HG03571 (cell line): ENCODE results near the gene HNRNPC.
A peak's percentile ranks its signal among the peaks of the same experiment; 100 is the strongest.
"Not testable (repeated sequence)": the region's sequence is repeated elsewhere in the genome, so short reads cannot be mapped to it uniquely, and the experiment has no call there.

Source experiments
- ATAC-seq: cut with Tn5 transposase; IDR thresholded peaks from one replicate; pipeline ENCODE4 v1.9.1; 2021; ENCODE audit not compliant: unreplicated experiment

Gene HNRNPC

DNA sequence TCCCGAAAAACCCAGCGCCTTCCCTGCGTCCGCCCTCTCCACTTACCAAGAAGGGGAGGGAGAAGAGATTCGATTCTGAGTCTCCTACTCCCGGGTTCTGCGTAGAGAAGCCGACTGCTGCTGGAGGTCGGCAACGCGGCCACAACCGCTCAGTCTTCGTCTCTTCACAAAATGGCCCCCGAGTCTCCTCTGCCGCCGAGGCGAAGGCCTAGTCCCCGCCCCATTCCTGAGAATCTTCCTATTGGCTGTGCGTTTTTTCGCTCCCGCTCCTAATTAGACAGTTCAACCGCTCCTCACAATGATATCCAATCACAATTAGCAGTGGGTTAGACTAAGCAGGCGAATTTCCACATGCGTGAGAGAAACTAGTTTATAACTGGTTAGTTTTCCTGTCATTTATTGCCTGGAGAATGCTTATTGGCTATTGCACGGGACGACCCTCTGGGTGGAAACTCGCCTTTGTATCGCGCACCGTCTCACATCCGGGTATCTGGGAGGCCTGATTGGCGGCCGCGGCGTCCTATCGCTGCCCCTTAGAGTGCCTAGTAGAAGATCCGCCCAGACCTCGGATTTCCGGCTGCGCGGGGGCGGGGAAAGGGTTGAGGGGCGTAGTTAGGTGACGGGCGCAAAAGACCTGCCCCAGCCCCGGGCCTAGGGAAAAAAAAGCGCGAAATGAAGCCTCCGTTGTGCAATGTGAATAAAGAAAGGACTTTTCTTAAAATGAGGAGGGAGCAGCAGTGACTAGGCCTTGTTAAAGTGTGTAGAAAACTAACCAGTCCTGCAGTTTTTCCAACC is at the start of gene HNRNPC:
HNRNPC (minus strand) TSS at position 191 of the 795 bp plus-strand sequence. CDS start 35,249 bp downstream, outside the sequence.
- peak; percentile 87 for ATAC-seq

DNA sequence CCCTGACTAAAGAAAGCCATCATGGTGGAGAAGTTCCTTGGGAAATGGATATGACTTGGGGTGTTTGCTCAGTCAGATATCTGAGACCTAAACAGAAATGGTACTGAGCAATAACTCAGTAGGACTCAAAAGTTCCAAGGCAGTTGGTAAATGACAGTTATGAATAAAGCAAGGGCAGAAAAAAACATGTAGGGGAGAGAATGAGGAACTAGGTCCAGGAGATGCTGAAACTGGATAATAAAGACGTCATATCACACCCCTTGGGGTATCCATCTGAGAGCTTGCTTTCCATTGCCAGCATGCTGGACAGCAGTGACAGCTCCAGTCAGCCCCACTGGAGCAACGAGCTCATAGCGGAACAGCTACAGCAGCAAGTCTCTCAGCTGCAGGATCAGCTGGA is 48.2 kb upstream of the HNRNPC start:
- ATAC-seq: no peak

DNA sequence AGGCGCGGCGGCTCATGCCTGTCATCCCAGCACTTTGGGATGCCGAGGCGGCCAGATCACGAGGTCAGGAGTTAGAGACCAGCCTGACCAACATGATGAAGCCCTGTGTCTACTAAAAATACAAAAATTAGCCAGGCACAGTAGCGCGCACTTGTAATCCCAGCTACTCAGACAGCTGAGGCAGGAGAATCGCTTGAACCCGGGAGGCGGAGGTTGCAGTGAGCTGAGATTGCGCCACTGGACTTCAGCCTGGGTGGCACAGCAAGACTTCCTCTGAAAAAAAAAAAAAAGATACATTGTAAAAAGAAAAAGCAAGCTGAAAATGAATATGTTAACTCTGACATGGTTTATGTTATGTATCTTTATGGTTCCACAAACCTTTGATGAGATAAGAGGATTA is 44.3 kb upstream of the HNRNPC start:
- ATAC-seq: no peak

DNA sequence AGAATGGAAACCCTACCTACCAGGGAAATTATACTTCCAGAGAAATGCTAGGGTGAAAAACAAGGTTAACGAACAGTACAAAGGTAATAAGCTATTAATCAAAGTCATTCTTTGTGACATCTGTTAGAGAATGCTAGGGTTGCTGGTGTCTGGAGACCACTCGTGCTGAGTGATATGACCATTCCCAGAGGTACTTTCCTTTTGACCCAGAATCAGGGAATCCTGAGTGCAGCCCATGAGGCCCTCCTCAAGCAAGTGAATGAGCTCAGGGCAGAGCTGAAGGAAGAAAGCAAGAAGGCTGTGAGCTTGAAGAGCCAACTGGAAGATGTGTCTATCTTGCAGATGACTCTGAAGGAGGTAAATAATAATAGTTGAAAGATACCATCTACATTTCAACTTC is 42.4 kb upstream of the HNRNPC start:
- no peak for ATAC-seq

DNA sequence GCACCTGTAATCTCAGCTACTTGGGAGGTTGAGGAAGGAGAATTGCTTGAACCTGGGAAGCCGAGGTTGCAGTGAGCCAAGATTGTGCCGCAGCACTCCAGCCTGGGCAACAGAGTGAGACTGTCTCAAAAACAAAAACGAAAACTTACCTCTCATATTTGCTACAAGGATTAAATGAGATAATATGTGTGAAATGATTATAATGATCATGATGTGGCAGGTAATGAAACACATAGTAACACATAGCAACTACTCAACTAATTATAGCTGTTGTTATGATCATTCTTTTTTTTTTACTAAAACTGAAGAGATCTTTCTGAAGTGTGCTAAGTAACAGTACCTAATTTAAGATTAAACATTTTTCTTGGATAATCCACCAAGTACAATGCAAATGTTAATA is 40.7 kb upstream of the HNRNPC start:
- no peak for ATAC-seq

DNA sequence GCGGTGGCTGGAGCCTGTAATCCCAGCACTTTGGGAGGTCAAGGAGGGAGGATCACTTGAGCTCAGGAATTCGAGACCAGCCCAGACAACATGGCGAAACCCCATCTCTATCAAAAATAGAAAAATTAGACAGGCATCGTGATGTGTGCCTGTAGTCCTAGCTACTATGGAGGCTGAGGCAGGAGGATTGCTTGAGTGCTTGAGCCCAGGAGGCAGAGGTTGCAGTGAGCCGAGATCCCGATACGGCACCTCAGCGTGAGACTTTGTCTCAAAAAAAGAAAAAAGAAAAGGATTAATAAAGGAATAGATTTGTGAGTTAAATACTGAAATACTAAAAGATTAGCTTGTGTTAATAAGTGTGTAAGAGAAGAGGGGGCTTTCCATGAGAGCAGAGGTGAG is 40.0 kb upstream of the HNRNPC start:
- no peak for ATAC-seq

DNA sequence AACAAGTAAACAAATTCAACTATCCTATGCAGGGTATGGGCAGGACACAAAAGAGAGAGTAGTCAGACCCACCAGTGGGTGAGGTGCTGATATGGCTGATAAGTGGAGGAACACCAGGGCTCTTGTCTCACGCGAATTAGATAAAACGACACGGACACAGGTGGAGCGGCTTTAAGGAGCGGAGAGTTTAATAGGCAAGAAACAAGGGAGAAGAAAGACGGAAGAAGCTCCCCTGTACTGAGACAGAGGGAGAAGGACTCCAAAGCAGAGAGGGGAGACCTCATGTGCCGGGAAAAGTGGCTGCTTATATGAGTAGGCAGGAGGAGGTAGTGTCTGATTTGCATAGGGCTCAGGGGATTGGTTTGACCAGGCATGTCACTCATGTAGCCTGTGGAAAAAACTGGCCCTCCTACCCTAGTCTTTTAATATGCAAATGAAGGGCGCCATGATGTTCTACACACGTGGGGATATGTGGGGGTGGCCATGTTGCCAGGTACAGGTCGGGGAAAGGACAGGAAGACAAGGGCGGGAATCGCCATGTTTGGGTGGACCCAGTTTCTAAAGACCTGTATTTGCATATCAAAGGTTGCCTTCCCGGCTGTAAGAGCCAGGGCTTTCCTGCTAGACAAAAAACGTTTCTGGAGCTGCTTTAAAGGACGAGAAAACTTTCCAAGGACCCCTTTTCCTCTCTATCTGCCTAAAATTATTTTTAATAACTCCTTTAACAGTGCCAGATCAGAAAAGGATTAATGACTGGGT is 39.4 kb upstream of the HNRNPC start:
- peak; percentile 89 for ATAC-seq

DNA sequence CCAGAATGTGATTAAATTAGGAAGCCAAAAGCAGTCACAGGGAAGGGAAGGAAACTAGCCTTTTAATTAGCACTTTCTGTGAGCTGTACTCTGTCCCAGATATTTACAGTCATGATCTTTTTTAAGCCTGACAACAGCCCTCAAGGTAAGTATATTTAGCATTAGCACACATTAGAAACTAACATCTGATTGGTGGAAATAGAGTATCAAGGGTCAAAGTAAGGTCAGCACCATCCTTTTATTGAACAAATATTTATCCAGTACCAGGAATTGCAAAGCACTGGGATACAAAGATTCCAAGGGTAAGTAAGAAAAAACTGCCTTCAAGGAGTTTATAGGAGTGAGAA is 38.9 kb upstream of the HNRNPC start:
- ATAC-seq: peak; percentile 10

DNA sequence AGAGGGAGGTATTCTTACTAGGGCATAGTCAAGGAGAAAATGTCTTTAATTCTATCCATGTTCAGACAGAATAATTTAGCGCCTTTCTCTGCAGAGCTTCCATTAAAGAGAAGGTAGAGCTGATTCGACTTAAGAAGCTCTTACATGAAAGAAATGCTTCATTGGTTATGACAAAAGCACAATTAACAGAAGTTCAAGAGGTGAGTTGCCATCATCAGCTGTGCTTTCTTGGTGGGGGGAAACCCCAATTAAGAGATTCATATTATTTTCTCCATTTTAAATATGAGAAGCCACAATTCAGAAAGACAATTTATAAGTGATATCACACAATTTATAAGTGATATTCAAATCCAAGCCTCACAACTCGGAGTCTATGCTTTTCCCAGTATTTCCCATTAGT is 38.4 kb upstream of the HNRNPC start:
- no peak for ATAC-seq

DNA sequence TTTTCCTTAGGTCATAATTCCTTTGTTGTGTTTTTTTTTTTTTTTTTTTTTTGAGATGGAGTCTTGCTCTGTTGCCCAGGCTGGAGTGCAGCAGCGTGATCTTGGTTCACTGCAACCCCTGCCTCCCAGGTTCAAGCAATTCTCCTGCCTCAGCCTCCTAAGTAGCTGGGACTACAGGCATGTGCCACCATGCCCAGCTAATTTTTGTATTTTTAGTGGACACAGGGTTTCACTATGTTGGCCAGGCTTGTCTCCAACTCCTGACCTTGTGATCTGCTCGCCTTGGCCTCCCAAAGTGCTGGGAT is 33.5 kb upstream of the HNRNPC start:
- ATAC-seq: not testable (repeated sequence)

DNA sequence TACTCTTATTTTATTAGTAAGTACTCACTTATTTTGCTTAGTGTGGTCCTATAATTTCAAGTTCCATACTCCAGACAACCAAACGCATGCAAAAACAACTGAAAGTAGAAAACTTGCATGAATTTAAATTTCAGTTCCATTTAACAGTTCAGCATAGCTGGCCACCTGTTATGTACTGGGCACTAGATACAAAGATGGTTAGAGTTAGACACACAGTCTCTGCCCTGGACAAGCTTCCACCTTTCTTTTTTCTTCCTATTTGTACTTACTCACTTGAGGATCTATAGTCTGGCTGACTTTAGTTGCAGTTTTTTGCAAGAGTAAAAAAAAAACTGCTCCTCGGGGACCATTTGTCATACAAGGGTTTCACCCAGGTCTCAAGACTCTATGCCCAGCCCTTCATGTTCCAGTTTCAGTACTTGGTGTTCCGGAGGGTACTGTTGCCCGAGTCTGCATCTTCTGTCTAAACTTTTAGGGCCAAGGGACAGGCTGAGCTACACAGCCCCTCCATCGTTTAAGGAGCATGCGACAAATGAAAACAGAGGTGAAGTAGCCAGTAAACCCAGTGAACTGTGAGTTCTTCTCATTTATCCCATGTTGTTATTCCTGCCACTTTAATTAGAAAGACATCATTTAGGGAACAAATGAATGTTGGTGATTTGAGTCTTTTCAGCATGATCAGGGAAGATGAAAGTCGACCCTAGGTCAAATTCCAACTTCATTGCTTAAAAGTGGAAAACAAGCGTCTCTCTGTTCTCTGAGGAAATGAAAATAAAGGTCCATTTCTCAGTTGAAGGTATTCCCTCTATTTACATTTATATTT is 33.0 kb upstream of the HNRNPC start:
- ATAC-seq: no peak

DNA sequence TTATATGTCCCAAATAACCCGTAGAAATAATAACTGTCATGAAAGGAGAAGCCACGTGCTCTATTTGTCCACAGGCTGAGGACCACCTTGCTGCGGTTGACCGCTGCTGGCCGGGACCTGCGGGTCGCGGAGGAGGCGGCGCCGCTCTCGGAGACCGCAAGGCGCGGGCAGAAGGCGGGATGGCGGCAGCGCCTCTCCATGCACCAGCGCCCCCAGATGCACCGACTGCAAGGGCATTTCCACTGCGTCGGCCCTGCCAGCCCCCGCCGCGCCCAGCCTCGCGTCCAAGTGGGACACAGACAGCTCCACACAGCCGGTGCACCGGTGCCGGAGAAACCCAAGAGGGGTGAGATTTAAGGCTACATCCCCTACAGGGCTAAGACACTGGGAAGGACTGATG is 31.6 kb upstream of the HNRNPC start:
- ATAC-seq: no peak

DNA sequence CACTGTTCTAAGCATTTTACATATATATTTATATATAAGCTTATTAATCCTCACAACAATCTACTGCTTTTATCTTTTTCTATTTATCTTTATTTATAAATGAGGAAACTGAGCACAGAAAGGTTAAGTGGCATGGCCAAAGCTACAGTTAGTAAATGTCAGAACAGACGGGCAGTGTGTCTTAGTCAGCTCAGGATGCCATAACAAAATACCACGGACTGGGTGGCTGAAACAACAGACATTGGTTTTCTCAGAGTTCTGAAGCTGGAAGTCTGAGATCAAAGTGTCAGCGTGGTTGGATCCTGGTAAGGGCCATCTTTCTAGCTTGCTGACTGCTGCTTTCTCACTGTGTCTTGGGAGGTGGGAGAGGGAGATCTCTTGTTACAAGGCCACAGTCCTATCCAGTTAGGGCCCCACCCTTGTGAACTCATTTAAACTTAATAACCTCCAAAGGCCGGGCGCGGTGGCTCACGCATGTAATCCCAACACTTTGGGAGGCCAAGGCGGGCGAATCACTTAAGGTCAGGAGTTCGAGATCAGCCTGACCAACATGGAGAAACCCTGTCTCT is 30.4 kb upstream of the HNRNPC start:
- ATAC-seq: no peak

DNA sequence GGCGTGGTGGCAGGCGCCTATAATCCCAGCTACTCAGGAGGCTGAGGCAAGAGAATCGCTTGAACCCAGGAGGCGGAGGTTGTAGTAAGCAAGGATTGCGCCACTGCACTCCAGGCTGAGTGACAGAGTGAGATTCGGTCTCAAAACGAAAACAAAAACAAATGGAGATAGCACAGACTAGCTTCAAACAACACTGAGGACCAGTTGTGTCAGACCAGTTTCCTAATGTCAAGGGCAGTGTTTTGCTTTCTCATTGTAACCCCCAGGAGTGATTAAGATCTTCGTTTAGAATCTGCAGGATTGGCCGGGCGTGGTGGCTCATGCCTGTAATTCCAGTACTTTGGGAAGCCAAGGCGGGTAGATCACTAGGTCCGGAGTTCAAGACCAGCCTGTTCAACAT is 29.1 kb upstream of the HNRNPC start:
- ATAC-seq: no peak

DNA sequence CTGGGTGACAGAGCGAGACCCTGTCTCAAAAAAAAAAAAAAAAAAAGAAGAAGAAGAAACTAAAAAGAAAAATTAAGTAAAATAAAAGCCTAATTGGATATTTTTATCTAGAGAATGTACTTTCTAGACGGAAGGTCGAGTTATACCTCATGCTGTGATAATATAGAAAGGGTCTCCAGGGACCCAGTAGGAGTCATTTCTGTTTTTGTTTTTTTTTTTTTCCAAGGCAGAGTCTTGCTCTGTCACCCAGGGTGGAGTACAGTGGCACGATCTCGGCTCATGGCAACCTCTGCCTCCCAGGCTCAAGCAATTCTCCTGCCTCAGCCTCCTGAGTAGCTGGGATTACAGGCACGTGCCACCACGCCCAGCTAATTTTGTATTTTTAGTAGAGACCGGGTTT is 24.8 kb upstream of the HNRNPC start:
- ATAC-seq: not testable (repeated sequence)

DNA sequence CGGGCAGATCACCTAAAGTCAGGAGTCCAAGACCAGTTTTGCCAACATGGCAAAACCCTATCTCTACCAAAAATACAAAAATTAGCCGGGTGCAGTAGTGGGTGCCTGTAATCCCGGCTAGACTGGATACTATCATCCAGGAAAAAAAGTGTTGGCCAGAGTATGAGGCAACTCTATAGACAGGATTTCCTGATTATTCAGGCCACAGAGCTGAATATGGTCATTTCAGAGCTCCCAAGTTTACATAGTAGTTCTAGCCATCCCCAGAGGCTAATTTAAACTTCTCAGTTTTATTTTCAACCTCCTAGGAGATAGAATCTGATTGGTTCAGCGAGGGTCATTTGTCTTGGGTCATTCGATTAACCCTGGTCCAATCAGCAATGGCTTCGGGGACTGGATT is 17.9 kb upstream of the HNRNPC start:
- no peak for ATAC-seq

DNA sequence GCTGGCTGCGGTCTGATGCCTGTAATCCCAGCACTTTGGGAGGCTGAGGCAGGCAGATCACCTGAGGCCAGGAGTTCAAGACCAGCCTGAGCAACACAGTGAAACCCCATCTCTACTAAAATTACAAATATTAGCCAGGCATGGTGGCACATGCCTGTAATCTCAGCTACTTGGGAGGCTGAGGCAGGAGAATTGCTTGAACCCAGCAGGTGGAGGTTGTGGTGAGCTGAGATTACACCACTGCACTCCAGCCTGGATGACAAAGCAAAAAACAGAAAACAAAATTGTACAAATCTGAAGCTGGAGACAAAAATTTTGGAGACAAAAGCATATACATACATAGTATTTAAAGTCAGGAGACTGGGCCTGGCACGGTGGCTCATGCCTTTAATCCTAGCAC is 17.3 kb upstream of the HNRNPC start:
- not testable (repeated sequence) for ATAC-seq

DNA sequence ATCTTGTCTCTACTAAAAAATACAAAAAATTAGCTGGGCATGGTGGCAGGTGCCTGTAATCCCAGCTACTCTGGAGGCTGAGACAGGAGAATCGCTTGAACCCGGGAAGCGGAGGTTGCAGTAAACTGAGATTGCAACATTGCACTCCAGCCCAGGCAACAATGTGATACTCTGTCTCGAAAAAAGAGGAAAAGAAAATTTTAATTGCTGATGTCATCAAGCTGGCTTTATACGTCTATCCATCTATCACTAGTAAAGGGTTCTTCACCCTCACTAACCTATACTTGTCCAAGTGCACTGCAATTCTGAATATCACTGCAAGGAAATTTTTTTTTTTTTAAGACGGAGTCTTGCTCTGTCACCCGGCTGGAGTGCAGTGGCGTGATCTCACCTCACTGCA is 12.7 kb upstream of the HNRNPC start:
- not testable (repeated sequence) for ATAC-seq

DNA sequence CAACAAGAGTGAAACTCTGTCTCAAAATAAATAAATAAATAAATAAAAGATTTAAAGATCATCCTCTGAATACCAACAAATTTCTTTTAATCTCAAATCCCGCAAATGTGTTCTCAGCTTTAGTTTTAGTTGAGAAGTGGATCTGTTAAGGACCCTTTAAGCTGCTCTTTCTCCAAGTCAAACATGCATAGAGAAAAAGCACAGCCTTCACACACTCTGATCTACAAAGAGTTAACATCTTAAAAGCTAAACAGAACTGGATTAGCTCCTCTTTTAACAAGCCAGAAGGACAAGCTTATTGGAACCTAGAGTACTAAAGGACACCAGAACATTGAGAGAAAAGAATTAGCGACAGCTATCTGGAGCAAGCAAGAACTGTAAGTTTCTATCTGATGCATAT is 10.5 kb upstream of the HNRNPC start, which contains the start of gene RPGRIP1:
RPGRIP1 (plus strand) TSS at position 301 of the 400 bp plus-strand sequence. CDS start 7,894 bp downstream, outside the sequence.
- no peak for ATAC-seq

DNA sequence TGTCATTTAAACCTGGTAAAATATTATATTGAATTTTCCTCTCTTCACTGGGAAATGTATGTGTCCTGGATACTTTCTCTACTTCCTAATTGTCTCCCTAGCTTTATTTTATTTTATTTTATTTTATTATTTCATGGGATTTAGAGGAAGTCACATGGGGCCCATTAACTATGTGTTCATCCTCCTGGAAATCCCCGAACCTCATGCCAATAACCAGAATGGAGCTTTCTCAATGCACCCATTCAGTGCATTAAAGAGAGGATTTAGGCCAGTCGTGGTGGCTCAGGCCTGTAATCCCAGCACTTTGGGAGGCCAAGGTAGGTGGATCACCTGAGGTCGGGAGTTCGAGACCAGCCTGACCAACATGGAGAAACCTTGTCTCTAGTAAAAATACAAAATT is 9.4 kb upstream of the HNRNPC start:
- no peak for ATAC-seq

DNA sequence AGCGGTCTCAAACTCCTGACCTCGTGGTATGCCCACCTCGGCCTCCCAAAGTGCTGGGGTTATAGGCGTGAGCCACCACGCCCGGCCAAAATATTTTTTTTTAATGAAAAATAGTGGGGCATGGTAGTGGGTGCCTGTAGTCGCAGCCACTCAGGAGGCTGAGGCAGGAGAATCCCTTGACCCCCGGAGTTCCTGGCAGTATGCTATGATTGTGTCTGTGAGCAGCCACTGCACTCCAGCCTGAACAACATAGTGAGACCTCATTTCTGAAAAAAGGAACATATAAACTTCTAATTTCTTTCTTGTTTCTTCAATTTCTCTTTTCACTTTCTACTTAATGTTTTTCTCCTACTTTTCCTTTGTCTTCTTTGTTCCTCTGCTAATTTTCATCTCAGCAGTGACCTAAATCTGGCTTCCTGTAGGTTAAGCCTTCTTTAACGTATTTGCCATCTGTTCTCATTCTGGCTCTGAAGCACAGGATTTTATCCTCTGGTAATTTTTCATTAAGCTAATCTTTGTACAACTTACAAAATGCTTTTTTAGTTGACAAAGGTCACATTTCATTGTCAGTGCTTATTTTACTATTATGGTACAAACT is 6.1 kb upstream of the HNRNPC start:
- ATAC-seq: no peak
